SH-SY5Y (cell line): ENCODE data around the gene FBXO46.

Experiments
- GATA2 ChIP-seq: IDR thresholded peaks from 2 replicates; pipeline ENCODE4 v1.6.1; 2011; ENCODE audit warnings: mild to moderate bottlenecking, low read depth, low read length
- GATA3 ChIP-seq: IDR thresholded peaks from 2 replicates; pipeline ENCODE4 v1.6.1; 2011; ENCODE audit warnings: low read depth, mild to moderate bottlenecking, low read length, moderate library complexity

- TF ChIP-seq GATA2 (no peak), GATA3 (no peak)
Measured at GRCh38 chr19:45676851-45677263, 53.8 kb downstream of the FBXO46 start.
